Measurements from ENCODE around the gene ZDHHC14. TPM values are rescaled to one million over a fixed set of nuclear protein-coding genes. Genes with fewer than 3 reads are reported as not detected.

ZDHHC14 gene
- total RNA-seq, 1 donor from 2014 or later: 5.1 TPM

DNA sequence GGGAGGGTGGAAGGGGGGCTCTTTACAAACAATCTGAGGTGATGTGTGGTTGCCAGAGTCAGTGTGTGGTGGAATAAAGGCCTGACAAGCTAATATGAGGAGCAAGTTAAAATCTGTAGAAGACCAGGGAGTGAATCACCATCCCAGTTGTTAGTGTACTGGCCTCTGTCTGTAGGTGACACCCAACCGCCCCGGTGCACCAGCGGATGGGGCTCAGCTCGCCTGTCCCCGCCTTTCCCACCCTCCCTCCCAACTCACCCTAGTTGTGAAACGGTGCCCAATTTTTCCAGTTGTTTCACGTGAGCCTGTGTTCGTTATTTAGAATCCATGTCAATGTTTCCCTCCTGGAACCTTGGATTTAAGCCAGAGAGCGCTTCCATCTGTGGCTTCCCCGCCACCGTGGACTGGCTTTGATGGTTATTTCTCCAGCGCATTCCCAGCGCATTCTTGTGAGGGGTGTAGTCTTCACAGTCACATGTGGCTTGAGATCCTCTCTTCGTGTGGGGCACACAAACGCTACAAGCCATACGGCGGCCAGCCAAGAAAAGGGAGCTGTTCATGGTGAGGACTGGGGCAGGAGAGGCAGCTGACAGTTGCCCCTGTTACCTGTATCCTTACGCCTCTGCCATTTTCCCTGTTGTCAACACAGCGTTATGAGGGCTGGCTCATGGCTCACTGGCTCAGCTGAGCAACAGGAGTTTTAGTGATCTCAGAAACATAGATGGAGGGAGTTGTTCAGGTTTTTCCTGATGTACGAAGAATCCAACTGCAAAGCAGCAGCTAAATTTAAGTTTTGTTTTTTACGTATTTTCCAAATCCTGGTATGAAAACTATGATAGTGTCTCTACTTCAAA lies 137.6 kb downstream of the ZDHHC14 start:
- no peak for DNase-seq
- peaks cover 3% of the 10 kb centered on the region for H3K9me3 Mint-ChIP-seq (ENCODE audit: unreplicated experiment)
- no peak overlapping the region for H3K4me3 Mint-ChIP-seq (ENCODE audit: unreplicated experiment)
- peaks cover 2% of the 10 kb centered on the region for H3K27me3 Mint-ChIP-seq (ENCODE audit: unreplicated experiment)
- TF ChIP-seq, protein P1, sequence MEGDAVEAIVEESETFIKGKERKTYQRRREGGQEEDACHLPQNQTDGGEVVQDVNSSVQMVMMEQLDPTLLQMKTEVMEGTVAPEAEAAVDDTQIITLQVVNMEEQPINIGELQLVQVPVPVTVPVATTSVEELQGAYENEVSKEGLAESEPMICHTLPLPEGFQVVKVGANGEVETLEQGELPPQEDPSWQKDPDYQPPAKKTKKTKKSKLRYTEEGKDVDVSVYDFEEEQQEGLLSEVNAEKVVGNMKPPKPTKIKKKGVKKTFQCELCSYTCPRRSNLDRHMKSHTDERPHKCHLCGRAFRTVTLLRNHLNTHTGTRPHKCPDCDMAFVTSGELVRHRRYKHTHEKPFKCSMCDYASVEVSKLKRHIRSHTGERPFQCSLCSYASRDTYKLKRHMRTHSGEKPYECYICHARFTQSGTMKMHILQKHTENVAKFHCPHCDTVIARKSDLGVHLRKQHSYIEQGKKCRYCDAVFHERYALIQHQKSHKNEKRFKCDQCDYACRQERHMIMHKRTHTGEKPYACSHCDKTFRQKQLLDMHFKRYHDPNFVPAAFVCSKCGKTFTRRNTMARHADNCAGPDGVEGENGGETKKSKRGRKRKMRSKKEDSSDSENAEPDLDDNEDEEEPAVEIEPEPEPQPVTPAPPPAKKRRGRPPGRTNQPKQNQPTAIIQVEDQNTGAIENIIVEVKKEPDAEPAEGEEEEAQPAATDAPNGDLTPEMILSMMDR (IDR thresholded peaks at IDR 0.05; ENCODE audit: partially characterized antibody, unreplicated experiment): no peak
- H3K27ac Mint-ChIP-seq (ENCODE audit: unreplicated experiment): no peak overlapping the region
- H3K36me3 Mint-ChIP-seq (ENCODE audit: unreplicated experiment): no peaks in the 10 kb centered on the region
- H3K4me1 Mint-ChIP-seq (ENCODE audit: low read depth, unreplicated experiment): peaks cover 10% of the 10 kb centered on the region

- H3K4me1 Mint-ChIP-seq (ENCODE audit: low read depth, unreplicated experiment): peaks cover 10% of the 10 kb centered on the region
- DNase-seq: no peak
- H3K9me3 Mint-ChIP-seq (ENCODE audit: unreplicated experiment): peaks cover 3% of the 10 kb centered on the region
- H3K27me3 Mint-ChIP-seq (ENCODE audit: unreplicated experiment): peaks cover 2% of the 10 kb centered on the region
- no peaks in the 10 kb centered on the region for H3K36me3 Mint-ChIP-seq (ENCODE audit: unreplicated experiment)
- H3K27ac Mint-ChIP-seq (ENCODE audit: unreplicated experiment): no peak overlapping the region
- H3K4me3 Mint-ChIP-seq (ENCODE audit: unreplicated experiment): no peak overlapping the region
- TF ChIP-seq, protein P1 (IDR thresholded peaks at IDR 0.05; ENCODE audit: partially characterized antibody, unreplicated experiment): no peak
Observed at GRCh38 chr6:157519255-157520116, 138.5 kb downstream of the ZDHHC14 start.

DNA sequence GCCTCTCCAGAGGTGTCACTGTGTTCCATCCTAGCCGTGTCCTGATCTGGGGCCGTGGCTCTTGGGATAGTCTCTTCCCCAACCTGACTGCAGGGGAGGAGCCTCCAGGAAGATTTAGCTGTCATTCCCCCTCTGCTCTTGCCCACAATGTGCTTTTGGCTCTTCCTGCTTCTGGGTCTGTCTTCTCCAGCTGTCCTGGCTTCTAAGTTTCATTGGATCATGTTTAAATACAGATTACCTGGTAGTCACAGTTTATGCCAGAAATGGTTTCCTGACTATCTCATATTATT lies 139.1 kb downstream of the ZDHHC14 start:
- no peaks in the 10 kb centered on the region for H3K36me3 Mint-ChIP-seq (ENCODE audit: unreplicated experiment)
- H3K27me3 Mint-ChIP-seq (ENCODE audit: unreplicated experiment): peaks cover 2% of the 10 kb centered on the region
- no peak overlapping the region for H3K4me3 Mint-ChIP-seq (ENCODE audit: unreplicated experiment)
- DNase-seq: no peak
- peaks cover 3% of the 10 kb centered on the region for H3K9me3 Mint-ChIP-seq (ENCODE audit: unreplicated experiment)
- peaks cover 10% of the 10 kb centered on the region for H3K4me1 Mint-ChIP-seq (ENCODE audit: low read depth, unreplicated experiment)
- no peak overlapping the region for H3K27ac Mint-ChIP-seq (ENCODE audit: unreplicated experiment)
- TF ChIP-seq, protein P1 (IDR thresholded peaks at IDR 0.05; ENCODE audit: partially characterized antibody, unreplicated experiment): no peak

- no peaks in the 10 kb centered on the region for H3K36me3 Mint-ChIP-seq (ENCODE audit: unreplicated experiment)
- H3K4me3 Mint-ChIP-seq (ENCODE audit: unreplicated experiment): no peak overlapping the region
- H3K9me3 Mint-ChIP-seq (ENCODE audit: unreplicated experiment): peaks cover 3% of the 10 kb centered on the region
- DNase-seq: no peak
- peaks cover 2% of the 10 kb centered on the region for H3K27me3 Mint-ChIP-seq (ENCODE audit: unreplicated experiment)
- TF ChIP-seq, protein P1 (IDR thresholded peaks at IDR 0.05; ENCODE audit: partially characterized antibody, unreplicated experiment): no peak
- peaks cover 10% of the 10 kb centered on the region for H3K4me1 Mint-ChIP-seq (ENCODE audit: low read depth, unreplicated experiment)
- H3K27ac Mint-ChIP-seq (ENCODE audit: unreplicated experiment): no peak overlapping the region
Observed at GRCh38 chr6:157520596-157521361, 139.8 kb downstream of the ZDHHC14 start.

All from glutamatergic neuron (in vitro differentiated cells).